HL-60 (cell line): Measurements from ENCODE around the gene NT5C1A.

Source experiments
- GABPA ChIP-seq: IDR thresholded peaks from 2 replicates; pipeline ENCODE4 v1.6.1; 2012; ENCODE audit warnings: low read depth
- POLR2AphosphoS5 ChIP-seq: IDR thresholded peaks from 2 replicates; pipeline ENCODE4 v1.6.1; 2012; ENCODE audit warnings: low read depth
- SPI1 ChIP-seq: IDR thresholded peaks from 2 replicates; pipeline ENCODE4 v1.6.1; 2012; ENCODE audit warnings: low read depth, mild to moderate bottlenecking, borderline replicate concordance
- TF ChIP-seq, protein P1 (sequence below): IDR thresholded peaks from 2 replicates; pipeline ENCODE4 v1.6.1; 2012; ENCODE audit warnings: low read depth; ENCODE audit not compliant: insufficient replicate concordance
- TF ChIP-seq, protein P2 (sequence below): IDR thresholded peaks from one replicate; pipeline ENCODE4 v1.5.1; 2011; ENCODE audit warnings: low read length, control low read depth, inconsistent platforms; ENCODE audit not compliant: insufficient read depth

DNA sequence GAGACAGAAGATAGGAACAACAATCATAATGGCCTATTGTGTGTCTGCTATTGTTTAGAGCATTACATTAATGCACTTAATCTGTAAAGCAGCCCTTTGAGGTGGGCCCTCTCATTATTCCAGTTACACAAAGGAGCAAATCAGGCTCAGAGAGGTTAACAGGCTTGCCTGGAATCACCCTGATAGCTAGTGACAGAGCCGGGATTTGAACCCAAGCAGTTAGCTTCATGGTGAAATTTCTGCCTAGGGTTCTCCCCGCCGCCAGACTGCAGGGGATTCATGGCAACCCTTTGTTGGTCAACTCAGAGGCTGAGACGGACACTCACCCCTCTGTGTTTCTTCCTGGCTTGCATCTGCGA, 39.6 kb downstream of the NT5C1A start:
- TF ChIP-seq, protein P1, sequence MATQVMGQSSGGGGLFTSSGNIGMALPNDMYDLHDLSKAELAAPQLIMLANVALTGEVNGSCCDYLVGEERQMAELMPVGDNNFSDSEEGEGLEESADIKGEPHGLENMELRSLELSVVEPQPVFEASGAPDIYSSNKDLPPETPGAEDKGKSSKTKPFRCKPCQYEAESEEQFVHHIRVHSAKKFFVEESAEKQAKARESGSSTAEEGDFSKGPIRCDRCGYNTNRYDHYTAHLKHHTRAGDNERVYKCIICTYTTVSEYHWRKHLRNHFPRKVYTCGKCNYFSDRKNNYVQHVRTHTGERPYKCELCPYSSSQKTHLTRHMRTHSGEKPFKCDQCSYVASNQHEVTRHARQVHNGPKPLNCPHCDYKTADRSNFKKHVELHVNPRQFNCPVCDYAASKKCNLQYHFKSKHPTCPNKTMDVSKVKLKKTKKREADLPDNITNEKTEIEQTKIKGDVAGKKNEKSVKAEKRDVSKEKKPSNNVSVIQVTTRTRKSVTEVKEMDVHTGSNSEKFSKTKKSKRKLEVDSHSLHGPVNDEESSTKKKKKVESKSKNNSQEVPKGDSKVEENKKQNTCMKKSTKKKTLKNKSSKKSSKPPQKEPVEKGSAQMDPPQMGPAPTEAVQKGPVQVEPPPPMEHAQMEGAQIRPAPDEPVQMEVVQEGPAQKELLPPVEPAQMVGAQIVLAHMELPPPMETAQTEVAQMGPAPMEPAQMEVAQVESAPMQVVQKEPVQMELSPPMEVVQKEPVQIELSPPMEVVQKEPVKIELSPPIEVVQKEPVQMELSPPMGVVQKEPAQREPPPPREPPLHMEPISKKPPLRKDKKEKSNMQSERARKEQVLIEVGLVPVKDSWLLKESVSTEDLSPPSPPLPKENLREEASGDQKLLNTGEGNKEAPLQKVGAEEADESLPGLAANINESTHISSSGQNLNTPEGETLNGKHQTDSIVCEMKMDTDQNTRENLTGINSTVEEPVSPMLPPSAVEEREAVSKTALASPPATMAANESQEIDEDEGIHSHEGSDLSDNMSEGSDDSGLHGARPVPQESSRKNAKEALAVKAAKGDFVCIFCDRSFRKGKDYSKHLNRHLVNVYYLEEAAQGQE, result no peak
- TF ChIP-seq, protein P2, sequence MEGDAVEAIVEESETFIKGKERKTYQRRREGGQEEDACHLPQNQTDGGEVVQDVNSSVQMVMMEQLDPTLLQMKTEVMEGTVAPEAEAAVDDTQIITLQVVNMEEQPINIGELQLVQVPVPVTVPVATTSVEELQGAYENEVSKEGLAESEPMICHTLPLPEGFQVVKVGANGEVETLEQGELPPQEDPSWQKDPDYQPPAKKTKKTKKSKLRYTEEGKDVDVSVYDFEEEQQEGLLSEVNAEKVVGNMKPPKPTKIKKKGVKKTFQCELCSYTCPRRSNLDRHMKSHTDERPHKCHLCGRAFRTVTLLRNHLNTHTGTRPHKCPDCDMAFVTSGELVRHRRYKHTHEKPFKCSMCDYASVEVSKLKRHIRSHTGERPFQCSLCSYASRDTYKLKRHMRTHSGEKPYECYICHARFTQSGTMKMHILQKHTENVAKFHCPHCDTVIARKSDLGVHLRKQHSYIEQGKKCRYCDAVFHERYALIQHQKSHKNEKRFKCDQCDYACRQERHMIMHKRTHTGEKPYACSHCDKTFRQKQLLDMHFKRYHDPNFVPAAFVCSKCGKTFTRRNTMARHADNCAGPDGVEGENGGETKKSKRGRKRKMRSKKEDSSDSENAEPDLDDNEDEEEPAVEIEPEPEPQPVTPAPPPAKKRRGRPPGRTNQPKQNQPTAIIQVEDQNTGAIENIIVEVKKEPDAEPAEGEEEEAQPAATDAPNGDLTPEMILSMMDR, result no peak
- no peak for TF ChIP-seq SPI1
- TF ChIP-seq POLR2AphosphoS5, result no peak
- TF ChIP-seq GABPA, result no peak
